Tibial nerve (tissue), 4 donors: ENCODE results near the gene KLK7.

ENCODE experiments used
- EP300 ChIP-seq, 2 donors: sonication (generic); formaldehyde crosslinking; IDR thresholded peaks; one replicate each; pipeline ENCODE4 v1.6.1; 2017; ENCODE audit warnings: antibody characterized with exemption in 2 of 2, mild to moderate bottlenecking in 1 of 2
- POLR2A ChIP-seq, 2 donors: fragments of 450-650 bp; IDR thresholded peaks; one replicate each; pipeline ENCODE4 v1.6.1; 2017; ENCODE audit warnings: antibody characterized with exemption in 2 of 2, mild to moderate bottlenecking in 2 of 2, moderate library complexity in 2 of 2
- TF ChIP-seq, protein P1 (sequence below), 5 experiments: fragments of 200-600 bp in 3 of 5; fragments of 450-650 bp in 2 of 5; sonication (generic) in 3 of 5; IDR thresholded peaks; one replicate each; pipeline ENCODE4 v1.5.1; 2016 to 2019; ENCODE audit warnings: antibody characterized with exemption in 5 of 5, mild to moderate bottlenecking in 3 of 5, moderate library complexity in 2 of 5

DNA sequence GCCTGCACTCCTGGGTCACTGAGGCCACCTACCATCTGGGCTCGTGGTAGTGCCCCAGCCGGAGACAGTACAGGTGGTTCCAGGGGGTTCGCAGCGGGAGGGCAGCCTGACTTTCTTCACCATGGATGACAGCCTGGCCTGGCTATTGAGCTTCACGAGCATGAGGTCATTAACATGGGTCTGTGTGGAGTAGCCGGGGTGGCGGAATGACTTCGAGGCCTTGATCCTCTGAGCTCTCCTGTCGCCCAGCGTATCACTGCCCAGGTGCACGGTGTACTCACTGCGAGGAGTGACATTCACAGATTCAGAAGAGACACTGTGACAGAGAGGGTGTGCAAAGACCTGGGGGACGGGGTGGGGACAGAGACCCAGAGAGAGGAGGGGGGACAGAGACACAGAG lies 3.5 kb downstream of the KLK7 start:
- TF ChIP-seq, protein P1, sequence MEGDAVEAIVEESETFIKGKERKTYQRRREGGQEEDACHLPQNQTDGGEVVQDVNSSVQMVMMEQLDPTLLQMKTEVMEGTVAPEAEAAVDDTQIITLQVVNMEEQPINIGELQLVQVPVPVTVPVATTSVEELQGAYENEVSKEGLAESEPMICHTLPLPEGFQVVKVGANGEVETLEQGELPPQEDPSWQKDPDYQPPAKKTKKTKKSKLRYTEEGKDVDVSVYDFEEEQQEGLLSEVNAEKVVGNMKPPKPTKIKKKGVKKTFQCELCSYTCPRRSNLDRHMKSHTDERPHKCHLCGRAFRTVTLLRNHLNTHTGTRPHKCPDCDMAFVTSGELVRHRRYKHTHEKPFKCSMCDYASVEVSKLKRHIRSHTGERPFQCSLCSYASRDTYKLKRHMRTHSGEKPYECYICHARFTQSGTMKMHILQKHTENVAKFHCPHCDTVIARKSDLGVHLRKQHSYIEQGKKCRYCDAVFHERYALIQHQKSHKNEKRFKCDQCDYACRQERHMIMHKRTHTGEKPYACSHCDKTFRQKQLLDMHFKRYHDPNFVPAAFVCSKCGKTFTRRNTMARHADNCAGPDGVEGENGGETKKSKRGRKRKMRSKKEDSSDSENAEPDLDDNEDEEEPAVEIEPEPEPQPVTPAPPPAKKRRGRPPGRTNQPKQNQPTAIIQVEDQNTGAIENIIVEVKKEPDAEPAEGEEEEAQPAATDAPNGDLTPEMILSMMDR (IDR thresholded peaks at IDR 0.05), result no peak
- no peak for TF ChIP-seq POLR2A (IDR thresholded peaks at IDR 0.05)
- TF ChIP-seq EP300 (IDR thresholded peaks at IDR 0.05), result no peak
